ENCODE data around the gene MED14.

The MED14 gene

DNA sequence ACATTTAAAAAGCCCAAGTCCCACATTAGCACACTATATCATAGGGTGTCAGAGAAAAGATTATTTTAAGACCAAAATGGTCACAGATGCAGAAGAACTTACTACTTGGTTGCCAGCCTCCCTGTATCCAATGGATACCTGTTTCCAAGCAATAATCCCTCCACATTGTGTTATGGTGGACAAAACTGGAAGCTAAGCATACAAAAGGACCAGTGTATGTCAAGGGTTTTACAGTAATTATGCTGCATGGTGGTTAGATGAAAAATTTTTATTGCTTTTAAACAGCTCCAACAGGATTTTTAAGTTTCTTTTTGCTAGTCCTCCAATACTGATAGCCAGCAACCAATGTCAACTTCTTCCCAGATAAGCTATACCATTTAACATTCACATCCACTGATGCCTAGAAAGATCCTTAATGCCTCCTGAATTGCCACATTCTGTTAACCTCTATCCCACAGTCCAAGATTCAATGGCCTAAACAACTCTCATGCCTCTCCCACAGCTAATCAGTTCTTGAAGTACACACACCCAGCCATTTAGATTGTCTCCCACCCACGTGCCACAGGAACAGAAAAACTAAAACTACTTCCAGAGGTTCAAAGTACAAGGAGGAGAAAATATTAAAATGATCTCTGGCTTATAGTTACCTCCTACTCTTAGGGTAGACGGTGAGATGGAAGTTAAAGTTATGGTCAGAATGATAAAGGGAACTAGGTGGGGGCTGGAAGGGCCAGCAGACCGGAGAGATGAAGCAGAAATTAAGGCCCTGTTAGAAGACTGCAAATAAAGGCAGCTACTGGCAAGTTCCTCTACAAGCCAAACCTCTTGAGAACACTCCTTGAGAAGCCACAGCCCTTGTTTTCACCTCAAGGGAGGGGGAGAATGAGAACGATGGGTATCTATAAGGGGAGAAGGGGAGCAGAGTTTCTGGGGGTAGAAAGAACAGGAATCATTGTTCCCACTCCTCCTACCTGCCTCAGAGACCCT is 5.5 kb downstream of the MED14 start:
- no peak for DNase-seq (ENCODE audit: low read depth)

DNA sequence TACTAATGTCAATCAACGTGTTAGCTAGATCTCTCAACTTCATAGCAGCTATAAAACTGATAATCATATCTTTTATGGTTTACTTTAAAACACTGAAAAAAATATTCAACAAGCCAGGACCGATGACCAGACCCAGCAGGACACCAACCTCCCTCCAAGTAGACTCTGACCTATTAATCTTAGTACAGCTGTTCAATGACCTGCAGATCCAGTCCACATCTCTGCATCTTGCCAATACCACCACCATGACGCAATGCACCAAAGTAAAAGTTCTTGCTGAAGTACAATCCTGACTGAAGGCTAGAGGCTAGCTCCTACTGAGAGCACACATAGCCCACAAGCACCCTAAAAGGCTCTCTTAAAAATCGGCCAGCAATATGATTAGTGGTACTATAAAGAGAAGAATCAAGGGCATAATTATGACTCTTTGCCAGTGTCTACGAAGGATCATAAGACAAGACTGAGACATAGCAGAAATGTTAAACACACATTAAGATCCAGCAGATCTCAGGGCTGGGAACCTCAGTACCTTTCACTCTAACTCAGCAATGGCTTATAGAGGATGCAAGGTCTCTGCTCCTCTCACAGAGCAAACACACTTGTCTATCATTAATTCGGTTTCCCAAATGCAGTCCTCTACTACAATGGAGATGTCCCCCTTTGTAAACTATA is 7.6 kb downstream of the MED14 start:
- DNase-seq (ENCODE audit: low read depth): no peak

DNA sequence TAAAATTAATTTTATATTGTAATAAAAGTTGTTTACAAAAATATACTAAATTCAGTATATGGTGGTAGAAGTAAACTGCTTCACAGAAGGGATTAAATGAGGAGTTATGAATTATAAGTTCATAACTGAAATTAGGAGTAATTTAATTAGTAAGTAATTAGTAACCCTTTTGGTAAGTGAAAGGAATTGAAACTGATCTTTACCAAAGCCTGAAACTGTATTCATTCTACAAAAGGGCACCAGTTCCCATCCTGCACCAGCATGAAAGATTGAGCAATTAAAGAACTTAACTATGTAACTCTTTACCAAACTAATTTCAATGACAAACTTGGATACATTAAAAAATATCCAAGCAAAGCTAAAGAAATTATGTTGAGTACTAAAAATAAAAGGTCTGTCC is 8.2 kb downstream of the MED14 start:
- DNase-seq (ENCODE audit: low read depth): no peak

DNA sequence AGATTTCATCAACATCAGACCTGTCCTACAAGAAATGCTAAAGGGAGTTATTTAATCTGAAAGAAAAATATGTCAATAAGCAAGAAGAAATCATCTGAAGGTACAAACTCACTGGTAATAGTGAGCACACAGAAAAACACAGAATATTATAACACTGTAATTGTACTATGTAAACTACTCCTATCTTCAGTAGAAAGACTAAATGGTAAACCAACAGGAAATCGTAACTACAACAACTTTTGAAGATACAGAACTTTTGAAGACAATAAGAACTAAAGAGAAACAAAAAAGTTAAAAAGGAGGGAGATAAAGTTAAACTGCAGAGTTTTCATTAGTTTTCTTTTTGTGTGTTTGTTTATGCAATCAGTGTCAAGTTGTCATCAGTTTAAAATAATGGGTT is 12.4 kb downstream of the MED14 start:
- DNase-seq (ENCODE audit: low read depth): no peak

DNA sequence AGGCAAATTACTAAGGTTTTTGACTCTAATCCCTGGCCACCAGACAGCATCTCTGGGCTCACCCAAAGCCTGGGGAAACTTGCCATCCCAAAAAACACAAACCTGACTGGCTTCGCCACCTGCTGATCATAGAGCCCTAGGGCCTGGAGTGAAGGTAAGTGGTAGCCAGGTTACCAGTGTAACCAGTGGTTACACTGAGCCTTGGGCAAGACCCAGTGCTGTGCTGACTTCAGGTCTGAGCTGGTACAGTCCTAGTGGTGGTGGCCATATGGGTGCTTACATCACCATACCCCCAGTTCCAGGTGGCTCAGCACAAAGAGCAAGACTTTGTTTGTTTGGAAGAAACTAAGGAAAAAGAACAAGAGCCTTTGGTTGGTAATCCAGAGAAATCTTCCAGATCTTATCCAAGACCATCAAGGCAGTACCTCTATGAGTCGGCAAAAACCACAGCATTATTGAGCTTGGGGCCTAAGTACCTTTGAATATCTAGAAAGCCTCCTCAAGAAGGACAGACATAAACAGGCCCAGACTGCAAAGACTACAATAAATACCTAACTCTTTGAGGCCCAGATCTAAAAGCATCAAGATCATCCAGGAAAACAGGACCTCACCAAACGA is 13.7 kb downstream of the MED14 start:
- no peak for DNase-seq (ENCODE audit: low read depth)

DNA sequence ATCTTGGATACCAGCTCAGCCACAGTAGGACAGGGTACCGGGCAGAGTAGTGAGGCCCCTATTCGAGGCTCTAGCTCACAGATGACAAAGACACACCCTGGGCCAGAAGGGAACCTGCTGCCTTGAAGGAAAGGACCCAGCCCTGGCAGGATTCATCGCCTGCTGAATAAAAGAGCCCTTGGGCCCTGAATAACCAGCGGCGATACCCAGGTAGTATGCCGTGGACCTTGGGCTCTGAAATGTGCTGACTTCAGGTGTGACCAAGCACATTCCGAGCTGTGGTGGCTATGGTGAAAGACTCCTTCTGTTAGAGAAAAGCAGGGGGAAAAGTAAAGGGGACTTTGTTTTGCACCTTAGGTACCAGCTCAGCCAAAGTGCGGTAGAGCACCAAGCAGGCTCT is 14.6 kb downstream of the MED14 start:
- DNase-seq (ENCODE audit: low read depth): no peak

DNA sequence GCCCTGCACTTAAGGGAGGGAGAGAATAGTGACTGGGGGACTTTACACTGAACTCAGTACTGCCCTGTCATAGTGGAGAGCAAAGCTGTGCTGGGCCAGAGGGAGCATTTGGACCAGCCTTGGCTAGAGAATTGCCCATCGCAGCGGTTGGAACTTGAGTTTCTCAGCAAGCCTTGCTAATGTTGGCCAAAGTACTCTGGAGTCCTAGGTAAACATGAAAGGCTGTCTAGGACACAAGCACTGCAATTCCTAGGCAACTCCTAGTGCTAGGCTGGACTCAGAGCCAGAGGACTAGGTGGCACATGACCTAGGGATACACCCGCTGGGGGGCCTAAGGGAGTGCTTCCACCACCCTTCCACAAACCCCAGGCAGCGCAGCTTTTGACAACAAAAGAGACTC is 15.0 kb downstream of the MED14 start:
- DNase-seq (ENCODE audit: low read depth): no peak

DNA sequence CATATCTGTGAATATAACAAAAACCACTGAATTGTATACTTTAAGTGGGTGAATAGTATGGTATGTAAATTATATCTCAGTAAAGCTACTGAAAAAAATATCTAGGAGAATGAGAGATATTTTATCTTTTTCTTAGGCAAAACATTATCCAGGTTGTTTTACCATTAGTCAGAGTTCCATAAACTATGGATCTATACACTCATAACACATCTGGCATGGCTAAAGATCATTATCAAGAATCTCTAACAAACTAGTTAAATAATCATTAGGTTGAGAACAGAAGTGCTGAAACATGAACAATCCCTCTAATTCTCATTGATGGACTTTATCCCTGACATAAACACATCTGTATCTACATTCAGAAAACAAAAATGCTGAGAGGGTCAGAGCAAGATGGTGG is 15.6 kb downstream of the MED14 start:
- DNase-seq (ENCODE audit: low read depth): no peak

DNA sequence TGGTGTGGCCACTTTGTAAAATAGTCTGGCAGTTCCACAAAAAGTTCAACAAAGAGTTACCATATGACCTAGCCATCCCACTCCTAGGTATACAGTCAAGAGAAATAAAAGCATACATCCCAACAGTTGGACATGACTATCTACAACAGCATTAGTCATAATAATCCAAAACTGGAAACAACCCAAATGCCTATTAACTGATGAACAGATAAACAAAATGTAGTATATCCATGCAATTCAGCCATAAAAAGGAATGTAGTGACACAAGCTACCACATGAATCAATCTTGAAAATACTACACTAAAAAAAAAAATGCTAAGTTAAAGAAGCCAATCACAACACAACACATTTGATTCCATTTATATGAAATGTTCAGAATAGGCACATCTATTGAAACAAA is 16.1 kb downstream of the MED14 start:
- DNase-seq (ENCODE audit: low read depth): peak; percentile 56

DNA sequence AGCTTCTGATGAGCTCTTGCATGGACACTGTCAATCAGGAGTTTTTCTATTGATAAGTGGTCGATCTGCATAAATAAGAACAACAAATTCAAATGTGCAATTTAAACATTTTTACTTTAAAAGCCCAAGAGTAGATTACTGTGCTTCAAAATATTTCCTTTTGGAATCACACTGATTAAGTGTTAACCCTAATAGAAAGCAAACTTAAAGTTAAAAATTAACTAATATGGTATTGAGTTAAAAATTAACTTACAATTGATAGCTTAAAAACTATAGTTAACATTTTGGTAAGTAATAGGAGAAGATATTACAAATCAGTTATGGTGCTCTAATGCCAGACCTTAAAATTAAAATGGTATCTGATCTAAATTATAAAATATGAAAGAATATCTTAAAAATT is 25.9 kb downstream of the MED14 start:
- no peak for DNase-seq (ENCODE audit: low read depth)

DNA sequence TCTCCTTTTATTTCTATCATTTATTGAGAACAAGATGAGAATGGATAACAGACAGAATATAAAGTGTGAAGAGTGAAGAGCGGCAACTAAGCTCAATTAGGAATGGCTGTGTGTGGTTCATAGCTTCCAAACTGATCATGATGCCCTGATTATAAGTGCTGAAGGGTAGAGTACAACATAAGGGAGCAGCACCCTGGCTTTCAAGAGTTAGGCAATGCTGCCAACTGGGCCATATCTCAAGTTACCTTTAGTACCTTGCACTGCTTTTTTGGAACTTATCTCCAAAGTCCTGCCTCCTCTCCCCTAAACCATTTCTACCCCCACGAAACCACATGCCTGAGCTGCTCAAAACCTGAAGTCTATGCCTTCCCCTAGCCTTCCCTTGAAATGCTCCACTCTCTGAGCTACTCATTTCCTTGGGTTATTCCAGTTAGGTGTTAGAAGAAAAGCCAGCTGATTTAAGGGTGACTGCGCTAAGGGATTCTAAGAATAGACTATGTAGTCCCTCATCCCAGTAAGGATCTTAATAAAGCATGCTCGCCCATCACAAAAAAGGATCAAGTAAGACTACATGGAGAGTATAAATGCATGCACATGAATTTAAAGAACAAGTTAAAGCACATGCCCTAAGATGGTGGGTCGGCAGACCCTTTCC is 29.6 kb downstream of the MED14 start:
- DNase-seq (ENCODE audit: low read depth): no peak

DNA sequence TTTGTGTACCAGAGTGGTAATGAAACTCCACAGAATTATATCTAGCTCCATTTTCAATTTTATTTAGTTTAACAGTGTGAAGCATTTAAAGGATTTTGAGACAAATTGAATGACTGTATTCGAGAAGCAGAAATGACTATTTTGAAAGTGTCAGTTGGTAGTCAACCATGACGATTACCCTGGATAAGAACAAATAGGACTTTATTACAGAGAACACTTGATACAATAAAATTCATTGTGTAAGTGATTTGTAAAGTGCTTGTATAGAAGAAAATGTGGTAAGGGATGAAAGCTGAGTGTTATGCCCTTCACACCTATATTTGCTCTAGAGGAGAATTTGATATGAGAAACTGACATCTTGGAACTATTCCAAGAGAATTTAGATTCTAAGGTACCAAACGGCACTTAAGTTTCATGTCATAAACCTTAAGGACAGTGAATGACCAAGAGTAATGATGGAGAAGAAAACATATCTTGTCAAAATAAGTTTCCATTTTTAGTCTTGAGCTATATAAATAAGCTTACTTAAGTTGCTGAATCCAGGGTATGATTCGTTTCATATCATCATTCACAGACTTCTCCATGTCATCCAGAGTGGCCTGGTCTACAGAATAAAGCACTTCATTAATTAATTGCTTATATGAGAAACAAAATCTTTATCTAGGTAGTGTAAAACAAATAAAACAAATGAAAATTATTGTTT is 34.6 kb downstream of the MED14 start:
- no peak for DNase-seq (ENCODE audit: low read depth)

DNA sequence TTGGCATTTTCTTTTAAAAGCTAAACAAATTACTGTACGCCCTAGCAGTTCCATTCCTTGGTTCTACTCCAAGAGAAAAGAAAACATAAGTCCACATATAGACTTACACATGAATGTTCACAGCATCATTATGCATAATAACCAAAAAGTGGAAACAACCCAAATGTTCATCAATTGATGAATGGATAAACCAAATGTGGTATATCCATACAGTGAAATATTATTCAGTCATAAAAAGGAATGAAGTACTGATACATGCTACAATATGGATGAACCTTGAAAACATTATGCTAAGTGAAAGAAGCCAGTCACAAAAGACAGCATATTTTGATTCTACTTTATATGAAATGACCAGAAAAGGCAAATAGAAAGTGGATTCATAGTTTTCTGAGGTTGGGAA is 36.5 kb downstream of the MED14 start:
- DNase-seq (ENCODE audit: low read depth): no peak

DNA sequence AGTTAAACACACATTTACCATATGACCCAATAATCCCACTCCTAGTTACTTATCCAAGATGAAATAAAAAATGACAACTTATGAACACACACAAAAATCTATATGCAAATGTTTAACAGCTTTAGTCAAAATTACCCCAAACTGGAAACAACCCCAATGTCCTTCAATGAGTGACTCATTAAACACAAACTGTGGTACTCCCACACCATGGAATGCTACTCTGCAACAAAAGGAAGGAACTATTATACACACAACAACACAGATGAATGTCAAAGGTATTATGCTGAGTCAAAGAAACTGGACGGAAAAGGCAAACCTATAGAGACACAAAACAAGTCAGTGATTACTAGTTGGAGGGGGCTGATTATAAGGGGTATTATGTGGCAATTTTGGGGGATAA is 40.5 kb downstream of the MED14 start:
- DNase-seq (ENCODE audit: low read depth): no peak

DNA sequence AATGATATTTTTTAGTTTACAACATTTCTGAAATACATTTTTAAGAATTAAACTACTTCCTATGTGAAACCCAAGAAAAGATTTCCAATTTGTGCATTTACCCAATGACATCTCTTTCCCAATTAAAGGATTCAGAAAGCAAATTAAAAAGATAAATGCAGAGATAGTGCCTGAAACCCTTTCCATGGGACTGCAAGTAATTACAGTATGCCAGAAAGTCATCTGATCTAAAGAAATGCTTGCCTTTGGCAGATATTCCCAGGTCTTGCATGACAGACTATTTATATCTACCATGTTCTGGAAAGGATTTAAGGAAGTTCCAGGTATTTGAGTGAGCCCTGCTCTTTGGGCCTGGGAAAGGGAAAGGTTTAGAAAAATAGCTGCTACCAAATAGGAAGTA is 46.4 kb downstream of the MED14 start:
- DNase-seq (ENCODE audit: low read depth): no peak

DNA sequence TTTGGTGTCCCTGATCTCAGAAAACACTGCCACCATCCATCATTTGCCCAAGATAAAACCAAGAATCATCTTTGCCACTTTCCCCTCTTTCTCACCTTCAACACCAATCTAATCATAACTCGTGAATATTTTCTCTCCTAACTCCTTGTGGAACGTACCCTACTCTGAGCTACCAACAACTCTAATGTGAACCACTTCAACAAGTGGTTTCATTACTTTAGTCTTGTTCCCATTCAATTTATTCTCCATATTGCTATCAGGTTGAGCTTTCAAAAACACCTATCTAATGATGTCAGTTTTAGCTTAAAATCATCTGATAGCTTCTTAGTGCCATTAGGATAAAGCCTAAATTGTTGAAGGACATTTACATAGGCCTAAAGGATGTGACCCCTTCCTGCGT is 48.2 kb downstream of the MED14 start:
- DNase-seq (ENCODE audit: low read depth): no peak

DNA sequence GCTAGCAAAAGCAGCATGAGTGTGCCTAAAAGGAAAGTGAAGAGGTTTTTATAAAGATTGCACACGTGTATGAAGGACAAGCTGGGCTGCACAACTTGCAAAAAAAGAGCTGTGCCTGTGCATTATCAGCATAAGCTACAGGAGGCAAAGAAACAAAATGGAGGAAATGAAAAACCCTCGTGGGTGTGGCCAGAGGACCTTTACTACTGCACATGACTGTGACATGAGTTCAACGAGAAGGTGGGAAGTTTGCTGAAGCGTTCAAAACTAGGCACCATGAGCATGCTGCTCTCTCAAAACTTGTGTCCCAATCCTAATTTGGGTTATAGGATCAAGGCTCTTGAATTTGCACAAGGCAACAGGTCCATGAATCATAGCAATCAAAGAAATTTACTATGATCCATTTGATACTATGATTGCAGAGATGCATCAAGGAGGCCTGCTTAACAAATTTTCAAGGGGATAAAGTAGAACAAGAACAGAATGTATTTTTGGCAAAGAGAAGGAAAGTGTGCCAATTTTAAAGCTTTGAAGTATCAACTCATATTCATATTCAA is 49.9 kb downstream of the MED14 start:
- DNase-seq (ENCODE audit: low read depth): no peak

DNA sequence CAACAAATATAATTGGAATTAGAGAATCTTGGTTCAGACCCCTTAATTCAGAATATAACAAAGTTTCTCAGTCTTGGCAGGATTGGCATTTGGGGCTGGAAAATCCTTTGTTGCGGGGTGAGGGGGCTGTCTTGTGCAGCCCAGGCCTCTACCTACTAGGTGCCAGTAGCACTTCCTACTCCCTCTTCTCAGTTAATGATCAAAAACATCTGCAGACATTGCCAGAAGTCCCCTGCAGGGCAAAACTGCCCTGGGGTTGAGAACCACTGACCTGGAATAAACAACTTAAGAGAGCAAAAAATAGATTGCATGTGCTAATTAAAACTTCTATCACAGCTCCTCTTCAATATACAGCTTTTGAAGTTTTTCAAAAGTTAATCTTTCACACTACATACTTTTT is 51.2 kb downstream of the MED14 start:
- DNase-seq (ENCODE audit: low read depth): no peak

DNA sequence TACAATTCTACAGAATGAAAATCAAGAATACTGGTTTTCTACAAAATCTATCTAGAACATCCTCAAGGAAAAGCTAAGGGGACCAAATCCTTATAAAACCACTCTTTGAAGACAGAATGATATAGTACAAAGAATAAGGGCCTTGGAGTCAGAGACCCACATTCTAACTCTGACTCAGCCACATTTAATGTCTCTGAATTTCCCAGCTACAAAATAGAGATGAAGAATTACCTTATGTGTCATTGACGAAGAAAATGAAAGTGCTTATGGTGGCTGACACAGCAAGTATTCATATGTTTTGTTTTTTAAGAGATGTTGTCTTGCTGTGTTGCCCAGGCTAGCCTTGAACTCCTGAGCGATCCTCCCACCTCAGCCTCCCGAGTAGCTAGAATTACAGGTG is 52.1 kb downstream of the MED14 start:
- no peak for DNase-seq (ENCODE audit: low read depth)

DNA sequence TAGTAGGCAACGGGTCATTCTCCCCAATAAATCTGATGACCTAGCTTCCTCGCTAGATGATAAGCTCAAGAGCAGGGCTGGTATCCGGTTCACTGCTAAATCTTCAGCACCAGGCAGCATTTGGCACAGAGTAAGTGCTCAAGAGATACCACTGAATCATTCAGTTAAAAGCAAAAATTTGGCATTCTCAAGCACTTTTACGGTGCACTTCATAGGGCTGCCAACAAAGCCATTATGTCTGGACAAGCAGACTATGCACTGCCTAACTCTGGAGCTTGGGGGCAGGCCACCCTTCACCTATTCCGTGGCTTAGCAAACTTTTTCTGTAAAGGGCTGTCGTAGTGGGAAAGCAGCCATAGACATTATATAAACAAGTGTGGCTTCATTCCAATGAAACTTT is 64.2 kb downstream of the MED14 start:
- no peak for DNase-seq (ENCODE audit: low read depth)

DNA sequence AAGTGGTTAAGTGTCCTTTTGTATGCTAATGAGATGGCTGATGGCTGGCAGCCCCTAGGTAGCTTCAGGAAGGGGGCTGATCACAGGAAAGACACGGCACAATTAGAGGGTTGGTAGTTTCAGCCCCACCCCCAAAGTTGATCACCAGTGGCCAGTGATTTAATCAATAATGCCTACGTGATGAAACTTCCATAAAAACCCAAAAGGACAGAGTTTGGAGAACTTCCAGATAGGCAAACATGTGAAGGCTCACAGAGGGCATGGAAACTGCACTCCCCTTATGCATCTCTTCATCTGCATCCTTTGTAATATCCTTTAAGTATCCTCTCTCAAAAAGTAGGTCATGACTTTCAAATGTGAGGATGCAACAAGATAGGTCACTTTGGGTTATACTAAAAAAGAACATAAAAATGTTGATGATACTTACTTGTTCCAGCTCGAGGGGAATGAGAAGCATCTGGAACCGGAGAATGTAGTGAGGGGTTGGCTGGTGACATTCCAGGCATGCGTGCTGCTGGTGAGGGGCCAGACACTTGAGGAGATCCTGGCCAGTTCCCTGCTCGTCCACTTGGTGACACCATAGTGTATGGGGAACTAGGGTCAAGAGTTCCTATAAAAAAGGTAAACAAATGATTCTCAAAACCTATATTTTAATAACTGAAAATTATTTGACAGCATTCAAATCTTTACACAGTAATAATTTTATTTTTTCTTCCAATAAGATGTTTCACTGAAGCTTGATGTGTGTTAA is 71.3 kb downstream of the MED14 start:
- no peak for DNase-seq (ENCODE audit: low read depth)

All from HS-5 (cell line).